ENCODE results near the gene NTN1. TPM values are rescaled to one million over a fixed set of nuclear protein-coding genes. Genes with fewer than 3 reads are reported as not detected.

Gene NTN1
- total RNA-seq, 1 experiment from 2014 or later, result 1.2 TPM

DNA sequence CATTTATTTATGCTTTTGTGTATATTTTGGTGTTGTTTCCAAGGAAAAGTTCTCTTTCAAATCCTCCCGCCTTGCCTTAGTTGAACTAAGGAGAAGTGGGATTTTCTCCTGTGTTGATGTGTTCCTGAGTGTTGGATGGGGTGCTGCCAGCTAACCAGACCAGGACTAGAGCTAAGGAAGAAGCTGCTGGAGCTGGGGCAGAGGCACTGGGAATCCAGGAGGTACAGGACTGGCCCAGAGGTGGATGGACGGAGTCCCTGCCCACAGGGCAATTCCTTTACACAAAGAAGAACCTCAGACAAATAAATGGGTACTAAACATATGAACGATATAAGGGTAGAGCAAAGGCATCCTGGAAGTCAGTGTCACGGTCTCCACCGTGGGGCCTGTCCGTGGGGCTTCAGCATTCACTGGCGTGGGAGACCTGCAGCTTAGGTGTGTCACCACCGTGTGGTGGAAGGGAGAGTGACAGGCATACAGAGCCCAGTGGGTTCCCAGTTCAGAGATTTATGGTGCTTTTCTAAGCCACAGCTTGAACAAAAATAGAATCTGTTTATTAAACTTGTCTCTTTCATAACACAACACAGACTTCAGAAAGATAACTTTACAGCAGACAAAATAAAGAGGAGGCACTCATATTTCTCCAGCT, 270.7 kb downstream of the NTN1 start:
- Histone ChIP-seq H2AFZ (ENCODE audit: low read length) (no peak overlapping the region), H3K18ac (ENCODE audit: insufficient read length, low read depth, low read length) (no peak overlapping the region), H3K79me2 (ENCODE audit: insufficient read depth, low read length) (no peaks in the 10 kb centered on the region), H4K20me1 (ENCODE audit: control insufficient read depth, insufficient read depth, insufficient read length) (no peaks in the 10 kb centered on the region), H3K4ac (ENCODE audit: low read depth, low read length) (no peak overlapping the region), H3K9me3 (ENCODE audit: control insufficient read depth, low read depth, low read length) (no peaks in the 10 kb centered on the region), H2BK15ac (ENCODE audit: low read depth, low read length) (no peak overlapping the region), H4K8ac (replicated peaks; ENCODE audit: insufficient read length, low read depth, low read length) (no peak overlapping the region), H3K4me2 (ENCODE audit: insufficient read depth, insufficient read length, low read length) (no peak overlapping the region), H2AK5ac (ENCODE audit: insufficient read length, low read length) (no peak overlapping the region), H3K27ac (ENCODE audit: insufficient read length, low read depth, low read length) (no peak overlapping the region), H3K14ac (ENCODE audit: insufficient read depth, low read length) (no peak overlapping the region), H2BK120ac (ENCODE audit: low read depth, low read length, poor library complexity, severe bottlenecking) (no peak overlapping the region), H2BK20ac (ENCODE audit: low read depth, low read length, poor library complexity, severe bottlenecking) (no peak overlapping the region), H2BK12ac (ENCODE audit: insufficient read length, low read depth, low read length) (no peak overlapping the region), H3K56ac (ENCODE audit: insufficient read length, low read depth, low read length) (no peak overlapping the region), H3K23ac (ENCODE audit: insufficient read length, low read depth, low read length) (no peak overlapping the region), H3K23me2 (ENCODE audit: insufficient read length, low read depth, low read length, poor library complexity, severe bottlenecking) (no peaks in the 10 kb centered on the region), H4K91ac (ENCODE audit: insufficient read length, low read depth, low read length) (no peak overlapping the region), H2BK5ac (ENCODE audit: insufficient read length, low read length) (no peak overlapping the region), H3K27me3 (ENCODE audit: insufficient read depth, low read length) (no peaks in the 10 kb centered on the region), H3K4me1 (ENCODE audit: insufficient read depth, low read length) (peaks cover 4% of the 10 kb centered on the region; the same call in 1 of the 2 replicates), H4K5ac (ENCODE audit: insufficient read length, low read depth, low read length) (no peak overlapping the region), H3K79me1 (ENCODE audit: insufficient read depth, low read depth, low read length, poor library complexity, severe bottlenecking) (no peaks in the 10 kb centered on the region), H3K9ac (ENCODE audit: extremely low read depth, insufficient read length, low read length) (no peak overlapping the region), H3T11ph (ENCODE audit: low read length) (no peak overlapping the region)
- Mint-ChIP-seq H3K36me3 (ENCODE audit: insufficient read depth in 1 of 3, low read depth in 3 of 3) (no peaks in the 10 kb centered on the region), H3K4me3 (no peak overlapping the region), H3K9me3 (no peaks in the 10 kb centered on the region), H3K4me1 (peaks cover 9 to 11% of the 10 kb centered on the region in 2 experiments), H3K27me3 (ENCODE audit: low read depth) (no peaks in the 10 kb centered on the region), H3K27ac (no peak overlapping the region)
- peak; percentile 54 for DNase-seq
- no CpG with 5 or more reads among the region's 8 CpGs for WGBS (ENCODE audit: extremely low coverage, insufficient read length, low lambda C conversion rate)
- TF ChIP-seq, protein P1, sequence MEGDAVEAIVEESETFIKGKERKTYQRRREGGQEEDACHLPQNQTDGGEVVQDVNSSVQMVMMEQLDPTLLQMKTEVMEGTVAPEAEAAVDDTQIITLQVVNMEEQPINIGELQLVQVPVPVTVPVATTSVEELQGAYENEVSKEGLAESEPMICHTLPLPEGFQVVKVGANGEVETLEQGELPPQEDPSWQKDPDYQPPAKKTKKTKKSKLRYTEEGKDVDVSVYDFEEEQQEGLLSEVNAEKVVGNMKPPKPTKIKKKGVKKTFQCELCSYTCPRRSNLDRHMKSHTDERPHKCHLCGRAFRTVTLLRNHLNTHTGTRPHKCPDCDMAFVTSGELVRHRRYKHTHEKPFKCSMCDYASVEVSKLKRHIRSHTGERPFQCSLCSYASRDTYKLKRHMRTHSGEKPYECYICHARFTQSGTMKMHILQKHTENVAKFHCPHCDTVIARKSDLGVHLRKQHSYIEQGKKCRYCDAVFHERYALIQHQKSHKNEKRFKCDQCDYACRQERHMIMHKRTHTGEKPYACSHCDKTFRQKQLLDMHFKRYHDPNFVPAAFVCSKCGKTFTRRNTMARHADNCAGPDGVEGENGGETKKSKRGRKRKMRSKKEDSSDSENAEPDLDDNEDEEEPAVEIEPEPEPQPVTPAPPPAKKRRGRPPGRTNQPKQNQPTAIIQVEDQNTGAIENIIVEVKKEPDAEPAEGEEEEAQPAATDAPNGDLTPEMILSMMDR (conservative IDR thresholded peaks at IDR 0.05), result peak; percentile 82
